NT2/D1 (cell line): ENCODE measurements around the gene LSM2.
"Not testable (repeated sequence)": the region's sequence is repeated elsewhere in the genome, so short reads cannot be mapped to it uniquely, and the experiment has no call there.

Experiments used
- DNase-seq: peaks from one replicate; pipeline ENCODE4 v3.0.0-alpha.2; 2011; ENCODE audit warnings: low read depth, low spot score
- H3K27me3 ChIP-seq: 2 replicates; pipeline ENCODE4 v1.6.0; 2011; ENCODE audit warnings: mild to moderate bottlenecking; ENCODE audit not compliant: insufficient read length, insufficient read depth
- H3K36me3 ChIP-seq: 2 replicates; pipeline ENCODE4 v1.6.1; 2011; ENCODE audit warnings: mild to moderate bottlenecking, low read length, mixed read lengths; ENCODE audit not compliant: insufficient read depth, insufficient read length
- H3K4me1 ChIP-seq: 2 replicates; pipeline ENCODE4 v1.5.1; 2011; ENCODE audit not compliant: insufficient read depth, insufficient read length
- H3K4me3 ChIP-seq: 2 replicates; pipeline ENCODE4 v1.5.1; 2011; ENCODE audit warnings: low read depth; ENCODE audit not compliant: insufficient read length
- H3K9ac ChIP-seq: 2 replicates; pipeline ENCODE4 v1.6.0; 2011; ENCODE audit warnings: low read depth; ENCODE audit not compliant: insufficient read length
- H3K9me3 ChIP-seq: 2 replicates; pipeline ENCODE4 v1.5.1; 2011; ENCODE audit warnings: mild to moderate bottlenecking, low read length; ENCODE audit not compliant: insufficient read depth
- SUZ12 ChIP-seq: IDR thresholded peaks from 2 replicates; pipeline ENCODE4 v1.6.1; 2011; ENCODE audit not compliant: insufficient read length, insufficient read depth; ENCODE audit errors: extremely low read depth
- YY1 ChIP-seq: IDR thresholded peaks from 2 replicates; pipeline ENCODE4 v1.6.1; 2011; ENCODE audit not compliant: insufficient read length, insufficient read depth
- ZNF274 ChIP-seq: IDR thresholded peaks from 2 replicates; pipeline ENCODE4 v1.6.1; 2011; ENCODE audit warnings: mild to moderate bottlenecking, low read depth, low read length

Gene LSM2

GRCh38 chr6:31806470-31807272 lies at the start of gene LSM2:
Gene LSM2, minus strand, starts transcription at chr6:31806966. Its CDS starts 209 bp downstream, at chr6:31806757.
- peak within 1 kb of the TSS; percentile 97 for H3K9ac ChIP-seq
- peak within 1 kb of the TSS; percentile 82 for H3K4me3 ChIP-seq
- no peak for TF ChIP-seq ZNF274
- DNase-seq: peak; percentile 87
- peaks cover 22% of the 10 kb centered on the region for H3K36me3 ChIP-seq
- no peaks in the 10 kb centered on the region for H3K9me3 ChIP-seq
- H3K4me1 ChIP-seq: no peaks in the 10 kb centered on the region
- no peaks in the 10 kb centered on the region for H3K27me3 ChIP-seq

GRCh38 chr6:31851980-31852718 lies 45.4 kb upstream of the LSM2 start:
- not testable (repeated sequence) for H3K36me3 ChIP-seq, H3K4me1 ChIP-seq, DNase-seq, H3K4me3 ChIP-seq, H3K27me3 ChIP-seq, H3K9ac ChIP-seq
- H3K9me3 ChIP-seq: peaks cover 18% of the 10 kb centered on the region; the same call in 1 of the 2 replicates

GRCh38 chr6:31851485-31851832 lies 44.7 kb upstream of the LSM2 start:
- Histone ChIP-seq H3K27me3 (no peaks in the 10 kb centered on the region), H3K4me3 (no peak overlapping the region), H3K4me1 (no peaks in the 10 kb centered on the region), H3K9me3 (peaks cover 18% of the 10 kb centered on the region; the same call in 1 of the 2 replicates), H3K36me3 (no peaks in the 10 kb centered on the region), H3K9ac (no peak overlapping the region)
- no peak for DNase-seq
- TF ChIP-seq SUZ12 (no peak), ZNF274 (no peak), YY1 (no peak)

GRCh38 chr6:31850765-31851484 lies 44.2 kb upstream of the LSM2 start:
- Histone ChIP-seq H3K36me3 (no peaks in the 10 kb centered on the region), H3K9me3 (peaks cover 18% of the 10 kb centered on the region; the same call in 1 of the 2 replicates), H3K9ac (no peak overlapping the region)

GRCh38 chr6:31847276-31847978 lies 40.7 kb upstream of the LSM2 start:
- no peak for DNase-seq
- Histone ChIP-seq H3K4me1 (no peaks in the 10 kb centered on the region), H3K36me3 (peaks cover 18% of the 10 kb centered on the region), H3K27me3 (no peaks in the 10 kb centered on the region), H3K4me3 (no peak overlapping the region), H3K9ac (no peak overlapping the region), H3K9me3 (peaks cover 6% of the 10 kb centered on the region; the same call in 1 of the 2 replicates)
- no peak for TF ChIP-seq YY1
- TF ChIP-seq ZNF274: no peak
- no peak for TF ChIP-seq SUZ12

More at GRCh38 chr6:31850765-31851484, 44.2 kb upstream of the LSM2 start:
- no peak for DNase-seq
- Histone ChIP-seq H3K4me1 (no peaks in the 10 kb centered on the region), H3K27me3 (no peaks in the 10 kb centered on the region), H3K4me3 (no peak overlapping the region)
- no peak for TF ChIP-seq YY1
- TF ChIP-seq ZNF274: no peak
- TF ChIP-seq SUZ12: no peak

GRCh38 chr6:31844507-31844906 lies 37.7 kb upstream of the LSM2 start:
- H3K9ac ChIP-seq: no peak overlapping the region
- TF ChIP-seq ZNF274: no peak
- TF ChIP-seq SUZ12: no peak

GRCh38 chr6:31842053-31842452 lies 35.3 kb upstream of the LSM2 start:
- no peak for DNase-seq
- no peak overlapping the region for H3K9ac ChIP-seq

More at GRCh38 chr6:31844507-31844906, 37.7 kb upstream of the LSM2 start:
- Histone ChIP-seq H3K9me3 (no peaks in the 10 kb centered on the region), H3K4me1 (no peaks in the 10 kb centered on the region), H3K27me3 (no peaks in the 10 kb centered on the region), H3K4me3 (no peak overlapping the region), H3K36me3 (peaks cover 34% of the 10 kb centered on the region)
- DNase-seq: no peak

GRCh38 chr6:31839779-31840126 lies 33.0 kb upstream of the LSM2 start:
- H3K4me1 ChIP-seq, H3K9ac ChIP-seq, H3K9me3 ChIP-seq, H3K4me3 ChIP-seq, H3K27me3 ChIP-seq, DNase-seq: not testable (repeated sequence)
- peaks cover 72% of the 10 kb centered on the region for H3K36me3 ChIP-seq

More at GRCh38 chr6:31842053-31842452, 35.3 kb upstream of the LSM2 start:
- TF ChIP-seq YY1: no peak
- no peak for TF ChIP-seq ZNF274
- no peak for TF ChIP-seq SUZ12
- Histone ChIP-seq H3K4me3 (no peak overlapping the region), H3K36me3 (peaks cover 58% of the 10 kb centered on the region), H3K9me3 (no peaks in the 10 kb centered on the region), H3K4me1 (no peaks in the 10 kb centered on the region), H3K27me3 (no peaks in the 10 kb centered on the region)
